ENCODE measurements around the gene SPDYE1.
"Not testable (repeated sequence)": the region's sequence is repeated elsewhere in the genome, so short reads cannot be mapped to it uniquely, and the experiment has no call there.

- TF ChIP-seq, protein P1, sequence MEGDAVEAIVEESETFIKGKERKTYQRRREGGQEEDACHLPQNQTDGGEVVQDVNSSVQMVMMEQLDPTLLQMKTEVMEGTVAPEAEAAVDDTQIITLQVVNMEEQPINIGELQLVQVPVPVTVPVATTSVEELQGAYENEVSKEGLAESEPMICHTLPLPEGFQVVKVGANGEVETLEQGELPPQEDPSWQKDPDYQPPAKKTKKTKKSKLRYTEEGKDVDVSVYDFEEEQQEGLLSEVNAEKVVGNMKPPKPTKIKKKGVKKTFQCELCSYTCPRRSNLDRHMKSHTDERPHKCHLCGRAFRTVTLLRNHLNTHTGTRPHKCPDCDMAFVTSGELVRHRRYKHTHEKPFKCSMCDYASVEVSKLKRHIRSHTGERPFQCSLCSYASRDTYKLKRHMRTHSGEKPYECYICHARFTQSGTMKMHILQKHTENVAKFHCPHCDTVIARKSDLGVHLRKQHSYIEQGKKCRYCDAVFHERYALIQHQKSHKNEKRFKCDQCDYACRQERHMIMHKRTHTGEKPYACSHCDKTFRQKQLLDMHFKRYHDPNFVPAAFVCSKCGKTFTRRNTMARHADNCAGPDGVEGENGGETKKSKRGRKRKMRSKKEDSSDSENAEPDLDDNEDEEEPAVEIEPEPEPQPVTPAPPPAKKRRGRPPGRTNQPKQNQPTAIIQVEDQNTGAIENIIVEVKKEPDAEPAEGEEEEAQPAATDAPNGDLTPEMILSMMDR (optimal IDR thresholded peaks at IDR 0.05 in 1 of 3, IDR thresholded peaks at IDR 0.05 in 1 of 3, conservative IDR thresholded peaks at IDR 0.05 in 1 of 3; ENCODE audit: extremely low read depth in 1 of 3, insufficient read depth in 2 of 3, low read length in 3 of 3): not testable (repeated sequence)
- not testable (repeated sequence) for TF ChIP-seq EZH2 (IDR thresholded peaks at IDR 0.05; ENCODE audit: low read length)
Measured at GRCh38 chr7:43968172-43969040, 29.3 kb upstream of the SPDYE1 start.

All from keratinocyte (primary cell).